ENCODE data around the gene CCDC88C.

CCDC88C gene

GRCh38 chr14:91317381-91318308, 100.0 kb downstream of the CCDC88C start:
- no peak overlapping the region for H3K4me3 ChIP-seq (replicated peaks in 1 of 2; ENCODE audit: low read depth in 2 of 2, low read length in 2 of 2)
- DNase-seq (ENCODE audit: low read depth in 2 of 2) = peak; percentile 22 to 81
- TF ChIP-seq, protein P1, sequence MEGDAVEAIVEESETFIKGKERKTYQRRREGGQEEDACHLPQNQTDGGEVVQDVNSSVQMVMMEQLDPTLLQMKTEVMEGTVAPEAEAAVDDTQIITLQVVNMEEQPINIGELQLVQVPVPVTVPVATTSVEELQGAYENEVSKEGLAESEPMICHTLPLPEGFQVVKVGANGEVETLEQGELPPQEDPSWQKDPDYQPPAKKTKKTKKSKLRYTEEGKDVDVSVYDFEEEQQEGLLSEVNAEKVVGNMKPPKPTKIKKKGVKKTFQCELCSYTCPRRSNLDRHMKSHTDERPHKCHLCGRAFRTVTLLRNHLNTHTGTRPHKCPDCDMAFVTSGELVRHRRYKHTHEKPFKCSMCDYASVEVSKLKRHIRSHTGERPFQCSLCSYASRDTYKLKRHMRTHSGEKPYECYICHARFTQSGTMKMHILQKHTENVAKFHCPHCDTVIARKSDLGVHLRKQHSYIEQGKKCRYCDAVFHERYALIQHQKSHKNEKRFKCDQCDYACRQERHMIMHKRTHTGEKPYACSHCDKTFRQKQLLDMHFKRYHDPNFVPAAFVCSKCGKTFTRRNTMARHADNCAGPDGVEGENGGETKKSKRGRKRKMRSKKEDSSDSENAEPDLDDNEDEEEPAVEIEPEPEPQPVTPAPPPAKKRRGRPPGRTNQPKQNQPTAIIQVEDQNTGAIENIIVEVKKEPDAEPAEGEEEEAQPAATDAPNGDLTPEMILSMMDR (IDR thresholded peaks at IDR 0.05; ENCODE audit: low read depth, low read length) = peak; percentile 12

GRCh38 chr14:91316761-91317160, 100.9 kb downstream of the CCDC88C start:
- DNase-seq (ENCODE audit: low read depth in 2 of 2) = no peak
- no peak overlapping the region for H3K4me3 ChIP-seq (replicated peaks in 1 of 2; ENCODE audit: low read depth in 2 of 2, low read length in 2 of 2)
- TF ChIP-seq, protein P1 (IDR thresholded peaks at IDR 0.05; ENCODE audit: low read depth, low read length) = no peak

DNA sequence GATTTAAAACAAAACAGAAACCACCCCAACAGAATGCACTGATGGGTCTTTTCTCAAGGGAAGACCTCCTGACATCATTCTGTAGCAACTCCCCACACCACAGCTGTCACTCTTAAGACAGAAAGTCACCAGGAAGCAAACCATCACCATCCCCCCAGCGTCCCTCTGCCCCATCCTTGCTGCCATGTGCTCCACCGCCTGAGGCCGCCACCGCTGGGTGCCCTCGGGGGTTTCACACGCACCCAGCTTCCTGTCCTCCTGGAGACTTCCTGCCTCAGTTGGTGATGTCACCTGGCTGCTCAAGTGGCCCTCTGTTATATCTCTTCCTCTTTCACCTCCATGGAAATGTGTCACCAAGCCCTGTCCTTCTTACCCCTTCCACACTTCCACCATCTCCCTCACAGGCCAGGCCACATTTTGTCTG, 101.8 kb downstream of the CCDC88C start:
- H3K4me3 ChIP-seq (replicated peaks in 1 of 2; ENCODE audit: low read depth in 2 of 2, low read length in 2 of 2) = no peak overlapping the region
- TF ChIP-seq, protein P1 (IDR thresholded peaks at IDR 0.05; ENCODE audit: low read depth, low read length) = no peak
- no peak for DNase-seq (ENCODE audit: low read depth in 2 of 2)

- no peak for DNase-seq (ENCODE audit: low read depth in 2 of 2)
- no peak overlapping the region for H3K4me3 ChIP-seq (replicated peaks in 1 of 2; ENCODE audit: low read depth in 2 of 2, low read length in 2 of 2)
- TF ChIP-seq, protein P1 (IDR thresholded peaks at IDR 0.05; ENCODE audit: low read depth, low read length) = no peak
These were observed 103.8 kb downstream of the CCDC88C start for GRCh38 chr14:91313852-91314251.

DNA sequence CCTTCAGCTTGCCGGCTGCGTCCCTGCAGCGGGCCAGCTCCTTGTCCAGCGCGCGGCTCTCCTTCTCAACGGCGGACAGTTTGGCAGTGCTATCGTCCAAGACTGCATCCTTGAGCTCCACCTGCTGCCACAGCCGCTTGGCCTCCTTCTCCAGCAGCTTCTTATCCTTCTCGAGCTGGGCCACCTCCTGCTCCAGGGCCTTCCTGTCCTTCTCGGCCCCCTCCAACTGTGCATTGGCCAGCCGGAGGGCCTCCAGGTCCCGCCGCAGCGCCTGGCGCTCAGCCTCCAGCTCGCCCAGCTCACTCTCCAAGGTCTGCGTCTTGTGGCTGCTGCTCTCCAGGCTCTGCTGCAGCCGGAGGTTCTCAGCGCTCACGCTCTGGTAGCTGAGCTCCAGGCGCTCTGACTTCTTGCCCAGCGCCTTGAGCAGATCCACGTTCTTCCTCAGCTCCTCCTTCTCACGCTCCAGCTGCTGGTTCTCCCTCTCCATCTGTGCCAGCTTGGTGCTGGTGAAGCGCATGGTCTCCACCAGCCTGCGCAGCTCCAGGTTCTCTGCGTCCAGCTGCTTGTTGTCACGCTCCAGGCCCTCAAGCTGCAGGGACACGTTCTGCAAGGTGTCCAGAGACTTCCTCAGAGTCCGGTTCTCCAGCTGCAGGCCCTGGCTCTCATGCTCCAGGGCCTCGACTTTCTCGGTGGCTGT, 104.3 kb downstream of the CCDC88C start:
- TF ChIP-seq, protein P1 (IDR thresholded peaks at IDR 0.05; ENCODE audit: low read depth, low read length) = no peak
- no peak for DNase-seq (ENCODE audit: low read depth in 2 of 2)
- H3K4me3 ChIP-seq (replicated peaks in 1 of 2; ENCODE audit: low read depth in 2 of 2, low read length in 2 of 2) = no peak overlapping the region

DNA sequence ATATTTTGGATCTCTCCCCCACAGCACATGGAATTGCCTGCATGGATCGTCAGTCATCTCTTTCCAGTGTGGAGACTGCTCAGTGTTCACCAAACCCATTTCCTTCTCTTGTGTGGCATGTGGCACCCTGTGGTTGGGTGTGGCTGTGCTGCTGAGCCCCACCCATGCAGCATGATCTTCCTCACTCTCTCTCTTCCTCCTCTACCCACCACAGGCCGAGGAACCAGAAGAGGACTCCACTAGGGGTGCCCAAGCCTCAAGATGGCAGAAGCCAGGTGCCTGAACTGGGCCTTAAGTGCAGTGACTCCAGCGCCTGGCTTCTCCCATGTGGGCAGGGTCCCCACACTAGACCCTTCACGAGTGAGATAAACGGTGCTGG, 106.3 kb downstream of the CCDC88C start:
- H3K4me3 ChIP-seq (replicated peaks in 1 of 2; ENCODE audit: low read depth in 2 of 2, low read length in 2 of 2) = no peak overlapping the region
- TF ChIP-seq, protein P1 (IDR thresholded peaks at IDR 0.05; ENCODE audit: low read depth, low read length) = no peak
- no peak for DNase-seq (ENCODE audit: low read depth in 2 of 2)

All from cardiac fibroblast (primary cell).